Keratinocyte (primary cell): Measurements from ENCODE around the gene HEXD. TPM values are rescaled to one million over a fixed set of nuclear protein-coding genes. Genes with fewer than 3 reads are reported as not detected.

Experiments
- DNase-seq: peaks from one replicate; pipeline ENCODE4 v3.0.0-alpha.2; 2011; ENCODE audit warnings: low read depth, missing footprints, low spot score
- FAIRE-seq: peaks from 2 replicates; lab custom pipeline; 2011; peaks lifted over from hg19 to GRCh38; lab: Jason Lieb, UNC
- H2AFZ ChIP-seq: 2 replicates; pipeline ENCODE4 v1.6.0; 2012; ENCODE audit warnings: low read length, control low read depth, inconsistent platforms; ENCODE audit not compliant: control insufficient read depth
- H3K27ac ChIP-seq: 2 replicates; pipeline ENCODE4 v1.5.1; 2011; ENCODE audit warnings: low read length; ENCODE audit not compliant: control insufficient read depth, insufficient read depth
- H3K27me3 ChIP-seq: 3 replicates; pipeline ENCODE4 v1.6.0; 2011; ENCODE audit warnings: low read length; ENCODE audit not compliant: control insufficient read depth, insufficient read depth; ENCODE audit errors: extremely low read depth
- H3K36me3 ChIP-seq, 2 experiments: 2 replicates in 1 of 2; 3 replicates in 1 of 2; pipeline ENCODE4 v1.5.1; 2011; ENCODE audit warnings: low read length in 2 of 2, mild to moderate bottlenecking in 1 of 2; ENCODE audit not compliant: control insufficient read depth in 2 of 2, insufficient read depth in 2 of 2; ENCODE audit errors: extremely low read depth in 1 of 2
- H3K4me1 ChIP-seq: 3 replicates; pipeline ENCODE4 v1.5.1; 2011; ENCODE audit warnings: low read length; ENCODE audit not compliant: control insufficient read depth, insufficient read depth; ENCODE audit errors: extremely low read depth
- H3K4me2 ChIP-seq: 3 replicates; pipeline ENCODE4 v1.6.0; 2011; ENCODE audit warnings: low read depth, low read length; ENCODE audit not compliant: control insufficient read depth, insufficient read depth; ENCODE audit errors: extremely low read depth
- H3K4me3 ChIP-seq, 3 experiments: fragments of 200-600 bp in 1 of 3; sonication (generic) in 1 of 3; 2 replicates in 2 of 3; 3 replicates in 1 of 3; pipeline ENCODE4 v1.5.1; 2011 to 2016; ENCODE audit warnings: low read length in 3 of 3, mild to moderate bottlenecking in 3 of 3, control low read depth in 2 of 3, inconsistent platforms in 1 of 3, low read depth in 1 of 3, mixed read lengths in 1 of 3, mixed run types in 1 of 3, moderate library complexity in 1 of 3; ENCODE audit not compliant: control insufficient read depth in 2 of 3, insufficient read depth in 2 of 3; ENCODE audit errors: extremely low read depth in 1 of 3
- H3K79me2 ChIP-seq: 2 replicates; pipeline ENCODE4 v1.6.0; 2012; ENCODE audit warnings: low read length; ENCODE audit not compliant: control insufficient read depth, insufficient read depth
- H3K9ac ChIP-seq: 3 replicates; pipeline ENCODE4 v1.6.0; 2011; ENCODE audit warnings: low read length; ENCODE audit not compliant: control insufficient read depth, insufficient read depth; ENCODE audit errors: extremely low read depth
- H3K9me1 ChIP-seq: 3 replicates; pipeline ENCODE4 v1.6.0; 2011; ENCODE audit warnings: low read length; ENCODE audit not compliant: control insufficient read depth, insufficient read depth; ENCODE audit errors: extremely low read depth
- H3K9me3 ChIP-seq: 2 replicates; pipeline ENCODE4 v1.5.1; 2012; ENCODE audit warnings: low read depth, low read length; ENCODE audit not compliant: control insufficient read depth
- H4K20me1 ChIP-seq: 3 replicates; pipeline ENCODE4 v1.6.0; 2011; ENCODE audit warnings: low read length; ENCODE audit not compliant: control insufficient read depth, insufficient read depth; ENCODE audit errors: extremely low read depth
- EZH2 ChIP-seq: IDR thresholded peaks from one replicate; pipeline ENCODE4 v1.6.1; 2012; ENCODE audit warnings: inconsistent platforms, mild to moderate bottlenecking, low read length, moderate library complexity
- dilution Hi-C: fragments of 300-500 bp; cut with MboI; formaldehyde crosslinking; loops from one replicate; pipeline ENCODE4 v1.7.0; 2020; ENCODE audit warnings: low sequenced_read_pairs; ENCODE audit not compliant: extremely low pct_ligation_motif_present
- polyA plus RNA-seq, 5 experiments: library from polyadenylated mRNA; depleted of rRNA in 3 of 5; stranded (reverse) in 3 of 5; stranded (forward) in 1 of 5; unstranded in 1 of 5; fragments of >200 nt; gene quantifications; 1 replicate in 1 of 5; 2 replicates in 3 of 5; 3 replicates in 1 of 5; pipeline versions ENCODE4 v1.2.1 to v1.2.3, GENCODE V29; 2011 to 2012; ENCODE audit warnings: missing spikeins in 2 of 5, low read depth in 1 of 5, low replicate concordance in 1 of 5
- TF ChIP-seq, protein P1 (sequence below), 3 experiments: IDR thresholded peaks in 1 of 3; conservative IDR thresholded peaks in 1 of 3; optimal IDR thresholded peaks in 1 of 3; 2 replicates in 2 of 3; 3 replicates in 1 of 3; pipeline versions ENCODE3 to v1.5.1; 2011; ENCODE audit warnings: low read length in 3 of 3, mild to moderate bottlenecking in 3 of 3, moderate library complexity in 2 of 3, control low read depth in 1 of 3, inconsistent platforms in 1 of 3; ENCODE audit not compliant: insufficient read depth in 2 of 3; ENCODE audit errors: extremely low read depth in 1 of 3

Gene HEXD
- polyA plus RNA-seq, 1 donor (not counting 4 experiments of a cell fraction or from before 2014, with no cell fraction given) = 5.6 TPM

DNA sequence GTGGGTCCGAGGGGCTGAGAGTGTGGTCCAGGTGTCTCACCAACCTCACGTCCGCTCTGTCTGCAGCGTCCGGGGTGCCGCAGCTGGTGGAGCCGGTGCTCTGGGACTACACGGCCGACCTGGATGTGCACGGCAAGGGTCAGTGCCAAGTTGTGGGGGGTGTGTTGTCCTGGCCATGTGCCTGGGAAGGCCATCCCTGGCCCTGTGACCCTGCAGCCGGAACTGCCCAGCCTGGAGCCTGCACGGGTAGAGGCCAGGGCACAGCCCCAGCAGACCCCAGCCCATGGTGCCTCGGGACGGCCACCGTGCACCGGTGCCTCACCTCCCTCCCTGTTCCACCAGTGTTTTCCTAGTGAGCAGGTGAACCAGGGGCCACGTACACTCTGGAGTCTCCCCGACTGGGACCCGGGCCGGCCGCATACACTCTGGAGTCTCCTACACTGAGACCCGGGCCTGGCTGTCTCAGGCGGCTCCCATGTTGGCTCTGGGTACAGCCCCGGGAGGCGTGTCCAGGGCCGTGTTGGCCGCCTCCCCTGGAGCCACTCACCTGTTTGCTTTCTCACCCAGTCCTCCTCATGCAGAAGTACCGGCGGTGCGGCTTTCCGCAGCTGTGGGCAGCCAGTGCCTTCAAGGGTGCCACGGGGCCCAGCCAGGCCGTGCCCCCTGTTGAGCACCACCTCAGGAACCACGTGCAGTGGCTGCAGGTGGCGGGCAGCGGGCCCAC lies 18.6 kb downstream of the HEXD start:
- no peak for TF ChIP-seq EZH2
- TF ChIP-seq, protein P1, sequence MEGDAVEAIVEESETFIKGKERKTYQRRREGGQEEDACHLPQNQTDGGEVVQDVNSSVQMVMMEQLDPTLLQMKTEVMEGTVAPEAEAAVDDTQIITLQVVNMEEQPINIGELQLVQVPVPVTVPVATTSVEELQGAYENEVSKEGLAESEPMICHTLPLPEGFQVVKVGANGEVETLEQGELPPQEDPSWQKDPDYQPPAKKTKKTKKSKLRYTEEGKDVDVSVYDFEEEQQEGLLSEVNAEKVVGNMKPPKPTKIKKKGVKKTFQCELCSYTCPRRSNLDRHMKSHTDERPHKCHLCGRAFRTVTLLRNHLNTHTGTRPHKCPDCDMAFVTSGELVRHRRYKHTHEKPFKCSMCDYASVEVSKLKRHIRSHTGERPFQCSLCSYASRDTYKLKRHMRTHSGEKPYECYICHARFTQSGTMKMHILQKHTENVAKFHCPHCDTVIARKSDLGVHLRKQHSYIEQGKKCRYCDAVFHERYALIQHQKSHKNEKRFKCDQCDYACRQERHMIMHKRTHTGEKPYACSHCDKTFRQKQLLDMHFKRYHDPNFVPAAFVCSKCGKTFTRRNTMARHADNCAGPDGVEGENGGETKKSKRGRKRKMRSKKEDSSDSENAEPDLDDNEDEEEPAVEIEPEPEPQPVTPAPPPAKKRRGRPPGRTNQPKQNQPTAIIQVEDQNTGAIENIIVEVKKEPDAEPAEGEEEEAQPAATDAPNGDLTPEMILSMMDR (optimal IDR thresholded peaks at IDR 0.05 in 1 of 3, IDR thresholded peaks at IDR 0.05 in 1 of 3, conservative IDR thresholded peaks at IDR 0.05 in 1 of 3; ENCODE audit: extremely low read depth in 1 of 3, insufficient read depth in 2 of 3, low read length in 3 of 3) = no peak
- H3K27ac ChIP-seq = no peak overlapping the region
- H3K9ac ChIP-seq = no peak overlapping the region
- dilution Hi-C loops = loop anchor here (10.0 kb wide), 1 partner anchor 92 kb away; no protein-coding TSS in a partner anchor
- H4K20me1 ChIP-seq = no peaks in the 10 kb centered on the region
- no peaks in the 10 kb centered on the region for H3K9me1 ChIP-seq
- H3K9me3 ChIP-seq = no peaks in the 10 kb centered on the region
- no peak overlapping the region for H3K4me2 ChIP-seq
- H3K4me3 ChIP-seq = no peak overlapping the region
- DNase-seq = no peak
- FAIRE-seq = no peak
- no peaks in the 10 kb centered on the region for H3K4me1 ChIP-seq
- no peak overlapping the region for H2AFZ ChIP-seq
- no peaks in the 10 kb centered on the region for H3K79me2 ChIP-seq
- no peaks in the 10 kb centered on the region for H3K27me3 ChIP-seq
- H3K36me3 ChIP-seq = no peaks in the 10 kb centered on the region

DNA sequence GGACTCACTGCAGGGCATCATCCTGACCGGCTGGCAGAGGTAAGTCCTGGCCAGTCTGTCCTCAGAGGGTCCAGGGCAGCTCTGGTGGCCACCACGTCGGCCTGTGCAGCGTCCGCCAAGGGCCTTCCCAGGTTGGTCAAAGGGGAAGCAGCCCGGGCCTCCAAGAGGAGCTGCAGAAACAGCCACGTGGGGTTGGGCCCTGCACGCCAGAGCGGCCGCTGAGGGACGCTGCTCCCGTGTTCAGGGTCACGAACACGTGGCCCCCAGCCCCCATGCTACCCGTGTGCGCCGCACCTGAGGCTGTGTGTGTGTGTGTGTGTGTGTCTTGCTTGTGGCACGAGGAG lies 19.1 kb downstream of the HEXD start:
- FAIRE-seq (no peak), DNase-seq (no peak)
- dilution Hi-C loops = loop anchor here (10.0 kb wide), 1 partner anchor 92 kb away; no protein-coding TSS in a partner anchor
- Histone ChIP-seq H3K9me1 (no peaks in the 10 kb centered on the region), H3K36me3 (peaks cover under 1 to 1% of the 10 kb centered on the region in 2 experiments), H3K27me3 (no peaks in the 10 kb centered on the region), H3K4me3 (no peak overlapping the region), H3K4me2 (no peak overlapping the region), H3K27ac (no peak overlapping the region), H4K20me1 (no peaks in the 10 kb centered on the region), H2AFZ (no peak overlapping the region), H3K79me2 (no peaks in the 10 kb centered on the region), H3K9me3 (no peaks in the 10 kb centered on the region), H3K9ac (no peak overlapping the region), H3K4me1 (no peaks in the 10 kb centered on the region)
- TF ChIP-seq EZH2 = no peak
- TF ChIP-seq, protein P1 (optimal IDR thresholded peaks at IDR 0.05 in 1 of 3, IDR thresholded peaks at IDR 0.05 in 1 of 3, conservative IDR thresholded peaks at IDR 0.05 in 1 of 3; ENCODE audit: extremely low read depth in 1 of 3, insufficient read depth in 2 of 3, low read length in 3 of 3) = no peak
